Stomach smooth muscle (tissue), 2 donors: ENCODE results near the gene S100B.

Experiments
- H3K27ac ChIP-seq: one replicate; pipeline ENCODE4 v1.7.0; 2013; ENCODE audit warnings: mild to moderate bottlenecking, low read length, inconsistent platforms
- H3K27me3 ChIP-seq, 2 donors: one replicate each; pipeline ENCODE4 v1.7.0; 2013; ENCODE audit warnings: low read length in 2 of 2; ENCODE audit not compliant: insufficient read depth in 2 of 2, control insufficient read depth in 1 of 2
- H3K36me3 ChIP-seq, 2 donors: one replicate each; pipeline ENCODE4 v1.7.0; 2013; ENCODE audit warnings: low read length in 2 of 2; ENCODE audit not compliant: control insufficient read depth in 2 of 2, insufficient read depth in 2 of 2
- H3K4me1 ChIP-seq: one replicate; pipeline ENCODE4 v1.7.0; 2013; ENCODE audit warnings: low read length; ENCODE audit not compliant: control insufficient read depth, insufficient read depth
- H3K4me3 ChIP-seq, 2 donors: one replicate each; pipeline ENCODE4 v1.7.0; 2013; ENCODE audit warnings: low read length in 2 of 2
- H3K9ac ChIP-seq, 2 donors: one replicate each; pipeline ENCODE4 v1.7.0; 2013; ENCODE audit warnings: low read length in 2 of 2, mild to moderate bottlenecking in 1 of 2
- H3K9me3 ChIP-seq, 2 donors: one replicate each; pipeline ENCODE4 v1.7.0; 2013; ENCODE audit warnings: low read length in 2 of 2; ENCODE audit not compliant: control insufficient read depth in 2 of 2
- donor health status: healthy.
- donor health status: Pancreatic carcinoma.

S100B gene

GRCh38 chr21:46628868-46629267, 24.0 kb upstream of the S100B start:
- Histone ChIP-seq H3K9me3 (peaks cover 0 to 14% of the 10 kb centered on the region in 2 donors), H3K27me3 (peaks cover 9 to 11% of the 10 kb centered on the region in 2 donors), H3K4me1 (peaks cover 4% of the 10 kb centered on the region)

GRCh38 chr21:46627726-46628125, 22.8 kb upstream of the S100B start:
- no peak overlapping the region for H3K9ac ChIP-seq
- no peak overlapping the region for H3K4me3 ChIP-seq
- peaks cover 4% of the 10 kb centered on the region for H3K4me1 ChIP-seq
- peaks cover 0 to 14% of the 10 kb centered on the region in 2 donors for H3K9me3 ChIP-seq
- no peaks in the 10 kb centered on the region for H3K36me3 ChIP-seq
- peaks cover 9 to 11% of the 10 kb centered on the region in 2 donors for H3K27me3 ChIP-seq
- H3K27ac ChIP-seq = no peak overlapping the region

More at GRCh38 chr21:46628868-46629267, 24.0 kb upstream of the S100B start:
- Histone ChIP-seq H3K36me3 (no peaks in the 10 kb centered on the region), H3K4me3 (no peak overlapping the region), H3K9ac (no peak overlapping the region), H3K27ac (no peak overlapping the region)

- H3K27ac ChIP-seq = no peak overlapping the region
- peaks cover 4% of the 10 kb centered on the region for H3K4me1 ChIP-seq
- no peak overlapping the region for H3K9ac ChIP-seq
- H3K36me3 ChIP-seq = no peaks in the 10 kb centered on the region
- H3K27me3 ChIP-seq = peaks cover 9 to 11% of the 10 kb centered on the region in 2 donors
- H3K4me3 ChIP-seq = no peak overlapping the region
- H3K9me3 ChIP-seq = peaks cover 0 to 14% of the 10 kb centered on the region in 2 donors
Measured at GRCh38 chr21:46626975-46627501, 22.2 kb upstream of the S100B start.

GRCh38 chr21:46626536-46626935, 21.7 kb upstream of the S100B start:
- Histone ChIP-seq H3K4me3 (no peak overlapping the region), H3K9me3 (peaks cover 0 to 14% of the 10 kb centered on the region in 2 donors), H3K27me3 (peaks cover 9 to 11% of the 10 kb centered on the region in 2 donors), H3K27ac (no peak overlapping the region), H3K36me3 (no peaks in the 10 kb centered on the region), H3K4me1 (peaks cover 4% of the 10 kb centered on the region), H3K9ac (no peak overlapping the region)

GRCh38 chr21:46625759-46626158, 20.9 kb upstream of the S100B start:
- peaks cover 0 to 14% of the 10 kb centered on the region in 2 donors for H3K9me3 ChIP-seq
- no peaks in the 10 kb centered on the region for H3K36me3 ChIP-seq
- no peak overlapping the region for H3K9ac ChIP-seq
- no peak overlapping the region for H3K4me3 ChIP-seq
- H3K4me1 ChIP-seq = peaks cover 7% of the 10 kb centered on the region
- H3K27me3 ChIP-seq = peaks cover 9 to 11% of the 10 kb centered on the region in 2 donors
- no peak overlapping the region for H3K27ac ChIP-seq

- H3K9ac ChIP-seq = no peak overlapping the region
- no peak overlapping the region for H3K27ac ChIP-seq
Measured at GRCh38 chr21:46624050-46624449, 19.2 kb upstream of the S100B start.

GRCh38 chr21:46622226-46622625, 17.3 kb upstream of the S100B start:
- H3K4me1 ChIP-seq = peaks cover 7% of the 10 kb centered on the region
- no peak overlapping the region for H3K4me3 ChIP-seq
- H3K9ac ChIP-seq = no peak overlapping the region
- peaks cover 0 to 3% of the 10 kb centered on the region in 2 donors for H3K27me3 ChIP-seq
- peaks cover 0 to 14% of the 10 kb centered on the region in 2 donors for H3K9me3 ChIP-seq
- no peaks in the 10 kb centered on the region for H3K36me3 ChIP-seq
- H3K27ac ChIP-seq = peak overlapping the region; percentile 24

More at GRCh38 chr21:46624050-46624449, 19.2 kb upstream of the S100B start:
- Histone ChIP-seq H3K4me3 (no peak overlapping the region), H3K4me1 (peaks cover 7% of the 10 kb centered on the region), H3K27me3 (peaks cover 8 to 13% of the 10 kb centered on the region in 2 donors), H3K36me3 (no peaks in the 10 kb centered on the region), H3K9me3 (peaks cover 0 to 14% of the 10 kb centered on the region in 2 donors)

- no peaks in the 10 kb centered on the region for H3K36me3 ChIP-seq
- no peak overlapping the region for H3K9ac ChIP-seq
- no peak overlapping the region for H3K4me3 ChIP-seq
- peak overlapping the region; percentile 24 for H3K27ac ChIP-seq
- H3K27me3 ChIP-seq = peaks cover 0 to 3% of the 10 kb centered on the region in 2 donors
- peaks cover 0 to 14% of the 10 kb centered on the region in 2 donors for H3K9me3 ChIP-seq
- H3K4me1 ChIP-seq = peaks cover 7% of the 10 kb centered on the region
Measured at GRCh38 chr21:46621457-46622182, 16.7 kb upstream of the S100B start.

GRCh38 chr21:46620846-46621245, 16.0 kb upstream of the S100B start:
- Histone ChIP-seq H3K27ac (peak overlapping the region; percentile 24), H3K9me3 (peaks cover 0 to 14% of the 10 kb centered on the region in 2 donors), H3K4me3 (no peak overlapping the region), H3K9ac (no peak overlapping the region), H3K27me3 (peaks cover 0 to 3% of the 10 kb centered on the region in 2 donors), H3K36me3 (no peaks in the 10 kb centered on the region), H3K4me1 (peaks cover 7% of the 10 kb centered on the region)

GRCh38 chr21:46619846-46620245, 15.0 kb upstream of the S100B start:
- Histone ChIP-seq H3K27ac (no peak overlapping the region), H3K9me3 (peaks cover 0 to 5% of the 10 kb centered on the region in 2 donors), H3K27me3 (peaks cover 0 to 3% of the 10 kb centered on the region in 2 donors), H3K4me1 (peaks cover 7% of the 10 kb centered on the region), H3K36me3 (no peaks in the 10 kb centered on the region), H3K4me3 (no peak overlapping the region), H3K9ac (no peak overlapping the region)
